ENCODE measurements around the gene SLC41A3. TPM values are rescaled to one million over a fixed set of nuclear protein-coding genes. Genes with fewer than 3 reads are reported as not detected.

The SLC41A3 gene
- total RNA-seq, 1 donor from 2014 or later, result 14.7 TPM

DNA sequence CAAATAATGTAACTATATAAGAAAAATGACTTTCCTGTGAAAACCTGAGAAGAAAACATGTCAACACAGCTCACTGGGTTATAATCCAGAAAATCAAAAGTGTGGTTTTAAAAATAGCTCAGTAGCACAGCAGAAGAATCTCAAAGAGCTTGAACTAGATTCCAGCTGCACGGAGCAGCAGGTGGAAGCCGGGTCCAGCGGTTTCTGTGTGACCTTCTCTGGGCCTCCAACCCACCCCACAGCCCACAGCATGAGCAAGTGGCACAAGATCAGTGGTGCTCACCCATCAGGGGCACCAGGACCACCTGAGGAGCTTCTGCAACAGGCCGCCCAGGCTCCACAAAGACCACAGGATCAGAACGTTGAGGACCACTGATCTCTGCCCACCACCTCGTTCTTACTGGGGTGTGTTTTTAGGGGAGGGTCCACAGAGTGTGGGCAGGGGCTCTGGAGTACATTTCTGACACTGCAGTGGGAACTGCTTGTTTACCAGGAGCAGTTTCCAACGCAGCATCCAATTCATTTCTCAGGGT, 23.2 kb downstream of the SLC41A3 start:
- intact Hi-C loops (cut with micrococcal nuclease), result no loop called here
- no peaks in the 10 kb centered on the region for H3K27me3 Mint-ChIP-seq (ENCODE audit: low read depth)
- H3K4me3 Mint-ChIP-seq (ENCODE audit: low read depth), result no peak overlapping the region
- H3K27ac Mint-ChIP-seq, result no peak overlapping the region
- H3K36me3 Mint-ChIP-seq (ENCODE audit: low read depth), result no peaks in the 10 kb centered on the region
- H3K4me1 Mint-ChIP-seq (ENCODE audit: low read depth), result peaks cover 3% of the 10 kb centered on the region
- no peaks in the 10 kb centered on the region for H3K9me3 Mint-ChIP-seq
- DNase-seq (ENCODE audit: low spot score), result no peak

- DNase-seq (ENCODE audit: low spot score), result no peak
- peaks cover 3% of the 10 kb centered on the region for H3K4me1 Mint-ChIP-seq (ENCODE audit: low read depth)
- no peak overlapping the region for H3K27ac Mint-ChIP-seq
- H3K4me3 Mint-ChIP-seq (ENCODE audit: low read depth), result no peak overlapping the region
- no peaks in the 10 kb centered on the region for H3K27me3 Mint-ChIP-seq (ENCODE audit: low read depth)
- intact Hi-C loops (cut with micrococcal nuclease), result no loop called here
- H3K36me3 Mint-ChIP-seq (ENCODE audit: low read depth), result no peaks in the 10 kb centered on the region
- no peaks in the 10 kb centered on the region for H3K9me3 Mint-ChIP-seq
These were observed 25.3 kb downstream of the SLC41A3 start for GRCh38 chr3:126058666-126059065.

- H3K36me3 Mint-ChIP-seq (ENCODE audit: low read depth), result no peaks in the 10 kb centered on the region
- H3K4me3 Mint-ChIP-seq (ENCODE audit: low read depth), result no peak overlapping the region
- H3K9me3 Mint-ChIP-seq, result no peaks in the 10 kb centered on the region
- no peak for DNase-seq (ENCODE audit: low spot score)
- intact Hi-C loops (cut with micrococcal nuclease), result no loop called here
- peaks cover 1% of the 10 kb centered on the region for H3K4me1 Mint-ChIP-seq (ENCODE audit: low read depth)
- no peak overlapping the region for H3K27ac Mint-ChIP-seq
- no peaks in the 10 kb centered on the region for H3K27me3 Mint-ChIP-seq (ENCODE audit: low read depth)
These were observed 26.0 kb downstream of the SLC41A3 start for GRCh38 chr3:126057936-126058335.

- intact Hi-C loops (cut with micrococcal nuclease), result no loop called here
- Mint-ChIP-seq H3K4me1 (ENCODE audit: low read depth) (peaks cover 2% of the 10 kb centered on the region), H3K27ac (no peak overlapping the region), H3K36me3 (ENCODE audit: low read depth) (no peaks in the 10 kb centered on the region), H3K9me3 (no peaks in the 10 kb centered on the region), H3K27me3 (ENCODE audit: low read depth) (no peaks in the 10 kb centered on the region), H3K4me3 (ENCODE audit: low read depth) (no peak overlapping the region)
- no peak for DNase-seq (ENCODE audit: low spot score)
These were observed 26.5 kb downstream of the SLC41A3 start for GRCh38 chr3:126057501-126057819.

GRCh38 chr3:126056681-126057500, 27.0 kb downstream of the SLC41A3 start:
- H3K36me3 Mint-ChIP-seq (ENCODE audit: low read depth), result no peaks in the 10 kb centered on the region
- no peaks in the 10 kb centered on the region for H3K9me3 Mint-ChIP-seq
- intact Hi-C loops (cut with micrococcal nuclease), result no loop called here
- peaks cover 5% of the 10 kb centered on the region for H3K4me1 Mint-ChIP-seq (ENCODE audit: low read depth)
- no peaks in the 10 kb centered on the region for H3K27me3 Mint-ChIP-seq (ENCODE audit: low read depth)
- DNase-seq (ENCODE audit: low spot score), result no peak
- H3K27ac Mint-ChIP-seq, result no peak overlapping the region
- H3K4me3 Mint-ChIP-seq (ENCODE audit: low read depth), result no peak overlapping the region

GRCh38 chr3:126056088-126056487, 27.8 kb downstream of the SLC41A3 start:
- H3K27me3 Mint-ChIP-seq (ENCODE audit: low read depth), result no peaks in the 10 kb centered on the region
- H3K36me3 Mint-ChIP-seq (ENCODE audit: low read depth), result no peaks in the 10 kb centered on the region
- no peak overlapping the region for H3K27ac Mint-ChIP-seq
- intact Hi-C loops (cut with micrococcal nuclease), result no loop called here
- peaks cover 5% of the 10 kb centered on the region for H3K4me1 Mint-ChIP-seq (ENCODE audit: low read depth)
- no peaks in the 10 kb centered on the region for H3K9me3 Mint-ChIP-seq
- no peak overlapping the region for H3K4me3 Mint-ChIP-seq (ENCODE audit: low read depth)
- no peak for DNase-seq (ENCODE audit: low spot score)

DNA sequence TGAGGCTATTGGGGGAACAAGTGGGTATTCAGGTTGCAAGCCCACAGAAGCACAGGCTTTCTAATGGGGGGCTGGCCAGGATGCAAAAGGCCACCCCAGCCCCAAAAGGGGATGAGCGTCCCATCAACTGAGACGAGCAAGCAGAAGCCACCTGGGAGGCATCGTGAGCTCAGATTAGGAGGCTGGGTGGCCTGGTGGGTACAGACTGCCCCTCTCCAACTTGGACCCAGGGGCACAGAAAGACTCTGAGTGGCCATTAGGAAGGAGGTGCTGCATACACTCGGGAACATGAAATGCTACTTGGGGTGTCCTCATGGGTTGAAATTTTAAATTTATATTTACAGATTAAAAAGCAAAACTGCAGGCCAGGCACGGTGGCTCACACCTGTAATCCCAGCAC, 29.1 kb downstream of the SLC41A3 start:
- Mint-ChIP-seq H3K4me3 (ENCODE audit: low read depth) (no peak overlapping the region), H3K27ac (no peak overlapping the region), H3K36me3 (ENCODE audit: low read depth) (no peaks in the 10 kb centered on the region), H3K9me3 (no peaks in the 10 kb centered on the region), H3K27me3 (ENCODE audit: low read depth) (no peaks in the 10 kb centered on the region), H3K4me1 (ENCODE audit: low read depth) (peaks cover 5% of the 10 kb centered on the region)
- DNase-seq (ENCODE audit: low spot score), result no peak
- intact Hi-C loops (cut with micrococcal nuclease), result no loop called here

DNA sequence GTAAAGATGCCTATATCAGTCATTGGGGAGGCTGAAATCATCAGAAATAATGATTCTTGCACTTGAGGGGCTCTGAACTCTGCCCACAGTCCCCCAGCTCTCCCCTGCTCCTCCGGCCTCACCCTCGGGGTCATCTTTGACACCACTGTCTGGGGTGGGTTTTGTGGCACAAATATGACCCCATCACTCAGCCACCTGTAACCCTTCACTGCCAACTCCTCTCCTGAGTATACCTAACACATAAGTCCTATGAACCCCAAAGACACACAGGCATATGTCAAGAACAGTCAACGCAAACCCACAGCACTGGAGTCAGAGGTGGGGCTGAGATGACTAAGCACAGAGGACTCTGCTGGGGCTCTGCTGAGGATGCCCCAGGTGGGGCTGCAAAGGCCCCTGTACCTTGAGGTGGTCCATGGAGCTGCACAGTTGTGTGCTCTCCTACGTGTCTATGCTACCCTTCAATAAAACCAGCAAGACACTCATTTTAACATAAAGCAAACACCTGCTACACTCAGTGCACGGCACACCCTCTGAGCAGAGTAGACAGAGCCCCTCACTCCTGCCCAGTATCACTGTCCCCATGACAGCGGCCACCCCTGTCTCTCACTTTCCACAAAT, 29.9 kb downstream of the SLC41A3 start:
- H3K27ac Mint-ChIP-seq, result no peak overlapping the region
- peaks cover 5% of the 10 kb centered on the region for H3K4me1 Mint-ChIP-seq (ENCODE audit: low read depth)
- H3K27me3 Mint-ChIP-seq (ENCODE audit: low read depth), result no peaks in the 10 kb centered on the region
- no peak overlapping the region for H3K4me3 Mint-ChIP-seq (ENCODE audit: low read depth)
- no peak for DNase-seq (ENCODE audit: low spot score)
- H3K9me3 Mint-ChIP-seq, result no peaks in the 10 kb centered on the region
- intact Hi-C loops (cut with micrococcal nuclease), result no loop called here
- no peaks in the 10 kb centered on the region for H3K36me3 Mint-ChIP-seq (ENCODE audit: low read depth)

- Mint-ChIP-seq H3K4me1 (ENCODE audit: low read depth) (peaks cover 5% of the 10 kb centered on the region), H3K9me3 (no peaks in the 10 kb centered on the region), H3K4me3 (ENCODE audit: low read depth) (no peak overlapping the region), H3K27me3 (ENCODE audit: low read depth) (no peaks in the 10 kb centered on the region), H3K27ac (no peak overlapping the region), H3K36me3 (ENCODE audit: low read depth) (no peaks in the 10 kb centered on the region)
- DNase-seq (ENCODE audit: low spot score), result no peak
- intact Hi-C loops (cut with micrococcal nuclease), result no loop called here
These were observed 30.4 kb downstream of the SLC41A3 start for GRCh38 chr3:126053513-126053912.

- Mint-ChIP-seq H3K36me3 (ENCODE audit: low read depth) (no peaks in the 10 kb centered on the region), H3K4me1 (ENCODE audit: low read depth) (peaks cover 5% of the 10 kb centered on the region), H3K27ac (no peak overlapping the region), H3K9me3 (no peaks in the 10 kb centered on the region), H3K27me3 (ENCODE audit: low read depth) (no peaks in the 10 kb centered on the region), H3K4me3 (ENCODE audit: low read depth) (no peak overlapping the region)
- intact Hi-C loops (cut with micrococcal nuclease), result no loop called here
- no peak for DNase-seq (ENCODE audit: low spot score)
These were observed 31.5 kb downstream of the SLC41A3 start for GRCh38 chr3:126052196-126053058.

- H3K27ac Mint-ChIP-seq, result no peak overlapping the region
- no peaks in the 10 kb centered on the region for H3K36me3 Mint-ChIP-seq (ENCODE audit: low read depth)
- peaks cover 5% of the 10 kb centered on the region for H3K4me1 Mint-ChIP-seq (ENCODE audit: low read depth)
- no peak for DNase-seq (ENCODE audit: low spot score)
- H3K27me3 Mint-ChIP-seq (ENCODE audit: low read depth), result no peaks in the 10 kb centered on the region
- H3K4me3 Mint-ChIP-seq (ENCODE audit: low read depth), result no peak overlapping the region
- intact Hi-C loops (cut with micrococcal nuclease), result no loop called here
- H3K9me3 Mint-ChIP-seq, result no peaks in the 10 kb centered on the region
These were observed 32.2 kb downstream of the SLC41A3 start for GRCh38 chr3:126051741-126052140.

GRCh38 chr3:126051234-126051633, 32.7 kb downstream of the SLC41A3 start:
- no peak for DNase-seq (ENCODE audit: low spot score)
- no peak overlapping the region for H3K27ac Mint-ChIP-seq
- H3K4me1 Mint-ChIP-seq (ENCODE audit: low read depth), result peaks cover 5% of the 10 kb centered on the region
- intact Hi-C loops (cut with micrococcal nuclease), result no loop called here
- H3K27me3 Mint-ChIP-seq (ENCODE audit: low read depth), result no peaks in the 10 kb centered on the region
- H3K4me3 Mint-ChIP-seq (ENCODE audit: low read depth), result no peak overlapping the region
- no peaks in the 10 kb centered on the region for H3K36me3 Mint-ChIP-seq (ENCODE audit: low read depth)
- no peaks in the 10 kb centered on the region for H3K9me3 Mint-ChIP-seq

GRCh38 chr3:126050626-126051025, 33.3 kb downstream of the SLC41A3 start:
- Mint-ChIP-seq H3K27ac (no peak overlapping the region), H3K27me3 (ENCODE audit: low read depth) (no peaks in the 10 kb centered on the region), H3K4me1 (ENCODE audit: low read depth) (peaks cover 5% of the 10 kb centered on the region), H3K9me3 (no peaks in the 10 kb centered on the region), H3K4me3 (ENCODE audit: low read depth) (no peak overlapping the region), H3K36me3 (ENCODE audit: low read depth) (no peaks in the 10 kb centered on the region)
- intact Hi-C loops (cut with micrococcal nuclease), result no loop called here
- DNase-seq (ENCODE audit: low spot score), result no peak

Measured in activated T-helper 2 cell treated with anti-CD3 and anti-CD28 coated beads, Interferon-gamma antibody, Interleukin-2, Interleukin-4, amounts not matched to agents 10 μg/mL and 5 μg/mL and 100 μg/mL, durations not matched to agents 14 hours and 24 hours and 36 hours (primary cell).